Activated CD4-positive, alpha-beta T cell treated with anti-CD3 and anti-CD28 coated beads for 36 hours (primary cell): ENCODE data around the gene PPP3R1. TPM values are rescaled to one million over a fixed set of nuclear protein-coding genes. Genes with fewer than 3 reads are reported as not detected.

Experiments used
- ATAC-seq: fragments of 200-7000 bp; cut with Tn5 transposase; one replicate; pipeline ENCODE4 v1.10.0; 2021; ENCODE audit warnings: mild to moderate bottlenecking, moderate library complexity
- CTCF ChIA-PET: fragments of 350-600 bp; sonication (Branson Sonifier 250); formaldehyde crosslinking; loops from one replicate; lab custom pipeline; 2021; ENCODE audit warnings: antibody characterized with exemption; lab: Charles Lee
- POLR2A ChIA-PET: fragments of 350-600 bp; sonication (Branson Sonifier 250); formaldehyde crosslinking; loops from one replicate; lab custom pipeline; 2021; ENCODE audit warnings: antibody characterized with exemption, inconsistent platforms; lab: Charles Lee
- DNase-seq: peaks from one replicate; pipeline ENCODE4 v3.0.0-alpha.2; 2020
- H3K27ac Mint-ChIP-seq: one replicate; pipeline ENCODE4 v1.8.0; 2021; ENCODE audit warnings: mixed read lengths
- H3K27me3 Mint-ChIP-seq: one replicate; pipeline ENCODE4 v1.8.0; 2021; ENCODE audit warnings: mixed read lengths
- H3K36me3 Mint-ChIP-seq: one replicate; pipeline ENCODE4 v1.8.0; 2021; ENCODE audit warnings: low read depth, mixed read lengths
- H3K4me1 Mint-ChIP-seq: one replicate; pipeline ENCODE4 v1.8.0; 2021; ENCODE audit warnings: mixed read lengths
- H3K4me3 Mint-ChIP-seq: one replicate; pipeline ENCODE4 v1.8.0; 2021; ENCODE audit warnings: mild to moderate bottlenecking, moderate library complexity, mixed read lengths
- H3K9me3 Mint-ChIP-seq: one replicate; pipeline ENCODE4 v1.8.0; 2021; ENCODE audit warnings: low read depth, mixed read lengths
- intact Hi-C, 2 experiments: fragments of 100-400 bp; cut with DNase I in 1 of 2; cut with micrococcal nuclease in 1 of 2; formaldehyde crosslinking; loops; one replicate each; pipeline versions ENCODE4 v1.14.2 to v1.15.1; 2022 to 2024; cut with DNase I, micrococcal nuclease
- total RNA-seq, 2 experiments: library from RNA; stranded (reverse); gene quantifications; one replicate each; pipeline ENCODE4 v1.2.3, GENCODE V29; 2021

The PPP3R1 gene
- total RNA-seq, 2 experiments from 2014 or later = 75.1 to 82.4 TPM

DNA sequence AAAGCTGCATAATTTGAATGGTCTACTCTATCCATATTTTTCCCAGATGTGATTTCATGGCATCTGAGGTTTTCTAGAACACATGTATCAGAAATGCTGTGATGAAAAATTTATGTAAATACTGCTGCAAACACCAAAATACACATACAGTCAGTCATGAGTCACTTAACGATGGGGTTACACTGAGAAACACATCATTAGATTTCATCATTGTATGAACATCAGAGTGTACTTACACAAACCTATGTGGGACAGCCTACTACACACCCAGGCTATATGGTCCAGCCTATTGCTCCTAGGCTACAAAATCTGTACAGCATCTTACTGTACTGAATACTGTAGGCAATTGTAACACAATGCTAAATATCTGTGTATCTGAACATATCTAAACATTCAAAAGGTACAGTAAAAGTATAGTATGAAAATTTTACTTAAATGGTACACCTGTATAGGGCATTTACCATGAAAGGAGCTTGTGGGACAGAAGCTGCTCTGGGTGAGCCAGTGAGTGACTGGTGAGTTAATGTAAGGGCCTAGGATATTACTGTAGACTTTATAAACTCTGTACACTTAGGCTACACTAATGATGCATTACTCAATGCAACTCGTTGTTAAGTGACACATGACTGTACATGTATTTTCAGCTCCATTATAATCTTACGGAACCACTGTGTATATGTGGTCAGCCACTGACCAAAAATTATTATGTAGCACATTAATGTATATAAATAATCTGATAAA, 61.2 kb downstream of the PPP3R1 start:
- intact Hi-C loops = loop anchor here (2.0 to 5.0 kb wide), 3 partner anchors 34 to 62 kb away; partner anchors contain the start of genes PPP3R1 (in 2 of the 2) and PNO1 (in 1 of the 2)
- CTCF ChIA-PET = interaction anchor here (1.2 kb wide), 1 partner anchor 39 kb away, joined by 3 read pairs; no protein-coding TSS in a partner anchor
- Mint-ChIP-seq H3K36me3 (peaks cover 4% of the 10 kb centered on the region), H3K4me1 (peaks cover 61% of the 10 kb centered on the region), H3K9me3 (no peaks in the 10 kb centered on the region), H3K27ac (peak overlapping the region; percentile 76), H3K4me3 (no peak overlapping the region), H3K27me3 (no peaks in the 10 kb centered on the region)
- DNase-seq = no peak
- POLR2A ChIA-PET = interaction anchor here (0.6 kb wide), 1 partner anchor 34 kb away, joined by 5 read pairs; no protein-coding TSS in a partner anchor
- ATAC-seq = peak; percentile 89

DNA sequence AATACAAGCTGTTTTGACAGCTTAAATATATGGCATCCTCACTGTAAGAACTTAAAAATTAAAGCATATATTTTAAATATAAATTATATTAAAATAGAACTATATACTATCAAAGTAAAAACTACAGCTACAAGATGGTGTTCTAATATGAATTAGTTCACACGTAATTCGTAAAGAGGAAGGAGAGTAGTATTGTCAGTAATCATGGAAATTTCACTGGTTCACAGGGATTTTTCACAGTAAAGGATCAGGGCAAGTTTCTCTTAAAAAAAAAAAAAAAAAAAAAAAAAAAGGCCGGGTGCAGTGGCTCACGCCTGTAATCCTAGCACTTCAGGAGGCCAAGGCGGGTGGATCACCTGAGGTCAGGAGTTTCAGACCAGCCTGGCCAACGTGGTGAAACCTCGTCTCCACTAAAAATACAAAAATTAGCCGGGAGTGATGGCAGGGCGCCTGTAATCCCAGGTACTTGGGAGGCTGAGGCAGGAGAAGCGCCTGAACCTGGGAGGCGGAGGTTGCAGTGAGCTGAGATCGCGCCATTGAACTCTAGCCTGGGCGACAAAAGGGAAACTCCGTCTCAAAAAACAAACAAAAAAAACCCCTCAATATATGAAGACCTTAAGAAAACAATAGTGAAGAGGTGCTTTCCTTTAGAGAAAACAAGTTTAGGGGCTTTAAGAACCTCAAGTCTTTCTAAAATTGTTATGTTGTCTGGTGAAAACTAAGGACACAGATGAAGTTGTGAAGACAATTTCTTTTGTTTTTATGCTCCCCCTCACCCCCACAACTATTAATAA, 62.1 kb downstream of the PPP3R1 start:
- Mint-ChIP-seq H3K27me3 (no peaks in the 10 kb centered on the region), H3K4me1 (peaks cover 53% of the 10 kb centered on the region), H3K27ac (peak overlapping the region; percentile 76), H3K36me3 (peaks cover 8% of the 10 kb centered on the region), H3K4me3 (no peak overlapping the region), H3K9me3 (no peaks in the 10 kb centered on the region)
- CTCF ChIA-PET = interaction anchor here (0.7 to 2.2 kb wide), 6 partner anchors 10 to 65 kb away, joined by 3 to 7 read pairs (median 3); no protein-coding TSS in a partner anchor
- intact Hi-C loops = loop anchor here (2.0 to 5.0 kb wide), 3 partner anchors 33 to 63 kb away; partner anchors contain the start of genes PPP3R1 (in 2 of the 2) and PNO1 (in 1 of the 2)
- POLR2A ChIA-PET = interaction anchor here (0.7 to 1.6 kb wide), 2 partner anchors 54 to 63 kb away, joined by 3 read pairs; partner anchors contain the start of gene PPP3R1
- ATAC-seq (no peak), DNase-seq (no peak)

DNA sequence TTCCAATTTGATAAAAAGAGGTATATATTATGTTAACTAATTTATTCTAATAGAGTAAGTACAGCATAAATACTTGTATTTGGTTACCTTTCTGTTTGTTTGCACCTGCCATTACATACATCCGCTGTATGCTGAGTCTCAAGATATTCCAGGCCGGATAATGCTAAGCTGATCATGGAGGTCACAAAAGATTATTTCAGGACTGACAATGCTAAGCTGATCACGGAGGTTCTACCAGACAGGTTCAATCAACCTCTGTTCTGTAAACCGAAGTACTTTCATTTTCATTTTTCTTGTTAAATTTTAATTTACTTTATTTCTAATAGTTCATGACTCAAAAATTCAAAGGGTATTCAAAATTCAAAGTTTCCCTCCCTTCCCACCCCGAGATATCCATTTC, 63.5 kb downstream of the PPP3R1 start:
- CTCF ChIA-PET = interaction anchor here (0.5 to 2.2 kb wide), 8 partner anchors 9 to 308 kb away, joined by 3 to 10 read pairs (median 6); no protein-coding TSS in a partner anchor
- peaks cover 46% of the 10 kb centered on the region for H3K4me1 Mint-ChIP-seq
- ATAC-seq = no peak
- H3K27ac Mint-ChIP-seq = no peak overlapping the region
- DNase-seq = no peak
- H3K4me3 Mint-ChIP-seq = no peak overlapping the region
- H3K36me3 Mint-ChIP-seq = peaks cover 14% of the 10 kb centered on the region
- no peaks in the 10 kb centered on the region for H3K27me3 Mint-ChIP-seq
- no peaks in the 10 kb centered on the region for H3K9me3 Mint-ChIP-seq
- POLR2A ChIA-PET = interaction anchor here (0.7 to 1.6 kb wide), 2 partner anchors 34 to 64 kb away, joined by 3 read pairs; partner anchors contain the start of gene PPP3R1
- intact Hi-C loops = no loop called here

DNA sequence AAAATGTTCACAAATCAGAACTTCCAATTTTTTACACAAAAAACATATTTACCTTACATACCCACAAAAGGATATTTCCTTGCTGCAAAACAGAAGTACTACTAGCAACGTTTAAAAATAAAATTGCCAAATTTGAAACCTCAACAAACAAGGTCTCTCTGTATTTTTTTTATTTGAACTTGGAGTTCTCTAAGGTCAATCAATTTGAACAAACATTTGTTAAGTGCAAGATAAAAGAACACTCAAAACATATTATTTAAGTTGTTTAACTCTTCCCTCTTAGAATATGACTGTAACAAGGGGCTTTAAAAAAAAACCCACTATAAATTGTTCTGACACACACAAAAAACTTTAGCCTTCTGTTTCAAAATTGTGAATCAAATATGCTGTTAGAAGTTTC, 65.0 kb downstream of the PPP3R1 start:
- Mint-ChIP-seq H3K4me3 (no peak overlapping the region), H3K36me3 (peaks cover 18% of the 10 kb centered on the region), H3K27me3 (no peaks in the 10 kb centered on the region), H3K9me3 (no peaks in the 10 kb centered on the region), H3K27ac (no peak overlapping the region), H3K4me1 (peaks cover 33% of the 10 kb centered on the region)
- CTCF ChIA-PET = interaction anchor here (2.1 to 4.5 kb wide), 2 partner anchors 14 to 19 kb away, joined by 10 to 31 read pairs; no protein-coding TSS in a partner anchor
- intact Hi-C loops = no loop called here
- DNase-seq (no peak), ATAC-seq (no peak)
- POLR2A ChIA-PET = no interaction called here

DNA sequence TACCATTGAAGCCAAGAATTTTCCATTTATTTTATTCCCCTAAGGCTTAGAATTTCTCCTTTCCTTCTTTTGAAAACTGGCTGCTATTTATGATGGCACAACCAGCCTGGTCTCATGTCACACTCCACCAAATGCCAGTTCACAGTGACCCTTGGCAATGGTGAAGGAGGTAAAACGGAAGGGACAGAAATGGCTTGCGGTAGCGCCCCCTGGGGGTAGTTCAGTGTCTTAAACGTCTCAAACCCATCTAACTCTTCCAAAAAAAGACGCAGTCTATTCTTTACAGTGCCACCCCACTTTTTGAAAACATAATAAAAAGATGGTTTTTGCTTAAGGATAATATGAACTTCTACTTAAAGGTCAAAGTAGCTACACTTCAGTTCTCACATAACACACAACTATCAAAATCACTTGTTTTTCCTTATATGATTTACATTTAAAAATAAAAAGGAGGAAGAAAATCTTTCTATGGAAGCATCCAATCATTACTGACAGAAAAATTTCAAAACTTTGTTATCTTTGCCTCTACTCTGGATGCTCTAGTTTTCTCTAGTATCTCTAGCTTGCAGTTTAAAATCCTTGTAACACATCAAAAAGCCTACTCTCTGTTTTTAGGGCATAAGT, 66.7 kb downstream of the PPP3R1 start:
- ChIA-PET POLR2A (no interaction called here), CTCF (interaction anchor here (0.7 to 4.5 kb wide), 24 partner anchors 8 to 68 kb away, joined by 3 to 31 read pairs (median 5); a partner anchor contains a TSS)
- DNase-seq = peak; percentile 81
- no peaks in the 10 kb centered on the region for H3K27me3 Mint-ChIP-seq
- ATAC-seq = peak; percentile 51
- intact Hi-C loops = loop anchor here (1.0 to 2.0 kb wide), 2 partner anchors 63 kb away; no protein-coding TSS in a partner anchor
- H3K9me3 Mint-ChIP-seq = no peaks in the 10 kb centered on the region
- no peak overlapping the region for H3K27ac Mint-ChIP-seq
- peaks cover 20% of the 10 kb centered on the region for H3K4me1 Mint-ChIP-seq
- no peak overlapping the region for H3K4me3 Mint-ChIP-seq
- H3K36me3 Mint-ChIP-seq = peaks cover 29% of the 10 kb centered on the region

DNA sequence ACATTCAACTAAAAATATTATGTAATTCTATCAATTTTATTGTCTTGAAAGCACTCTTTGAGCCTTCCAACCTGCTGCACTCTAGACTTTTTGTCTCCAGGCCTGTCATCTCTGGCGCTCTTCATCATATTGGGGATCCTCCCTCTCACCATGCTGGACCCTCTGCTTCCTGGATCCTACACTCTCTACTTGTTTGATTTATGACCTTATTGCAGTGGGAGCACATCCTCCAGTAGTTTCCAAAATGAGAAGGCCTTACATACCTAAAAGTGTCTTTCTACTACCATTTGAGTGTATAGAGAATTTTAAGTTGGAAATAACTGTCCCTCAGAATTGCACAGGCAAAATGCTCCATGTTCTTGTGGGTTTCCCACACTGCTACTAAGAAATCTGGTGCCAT, 69.4 kb downstream of the PPP3R1 start:
- H3K9me3 Mint-ChIP-seq = no peaks in the 10 kb centered on the region
- peaks cover 2% of the 10 kb centered on the region for H3K4me1 Mint-ChIP-seq
- intact Hi-C loops = no loop called here
- no peak overlapping the region for H3K4me3 Mint-ChIP-seq
- ATAC-seq = no peak
- DNase-seq = no peak
- ChIA-PET POLR2A (no interaction called here), CTCF (interaction anchor here (2.1 to 4.5 kb wide), 3 partner anchors 12 to 68 kb away, joined by 4 to 31 read pairs (median 29); no protein-coding TSS in a partner anchor)
- H3K27me3 Mint-ChIP-seq = no peaks in the 10 kb centered on the region
- H3K36me3 Mint-ChIP-seq = peaks cover 36% of the 10 kb centered on the region
- H3K27ac Mint-ChIP-seq = no peak overlapping the region

DNA sequence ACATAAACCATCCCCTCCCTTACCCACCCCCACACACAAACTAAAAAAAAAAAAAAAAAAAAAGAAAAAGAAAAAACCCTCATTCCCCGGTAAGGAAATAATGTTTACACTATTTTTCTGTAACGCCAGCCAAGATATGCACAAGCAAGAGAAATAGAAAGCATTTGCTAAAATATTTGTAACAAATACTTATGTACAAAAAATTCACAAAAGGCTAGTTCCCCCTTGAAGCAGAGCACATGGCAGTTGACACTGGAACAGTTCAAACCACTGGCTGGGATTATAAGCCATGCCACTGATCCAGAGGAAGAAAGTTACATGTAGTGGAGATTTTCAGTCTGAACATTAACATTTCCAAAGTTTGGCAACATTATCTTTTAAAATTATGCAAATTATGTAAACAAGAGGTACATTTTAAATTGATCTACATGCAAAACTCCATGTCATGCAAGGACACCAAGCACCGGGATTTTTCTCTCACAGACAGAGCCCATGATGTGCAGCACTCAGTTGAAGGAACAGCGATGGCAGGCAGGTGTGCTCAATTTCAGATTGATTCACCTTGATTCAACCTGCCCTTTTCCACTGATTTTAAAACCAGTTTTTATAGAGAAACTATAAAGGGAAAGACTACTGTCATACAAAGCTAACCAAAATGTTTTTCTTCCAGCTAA, 73.2 kb downstream of the PPP3R1 start:
- DNase-seq = no peak
- Mint-ChIP-seq H3K27me3 (no peaks in the 10 kb centered on the region), H3K4me3 (no peak overlapping the region), H3K9me3 (no peaks in the 10 kb centered on the region), H3K36me3 (peaks cover 34% of the 10 kb centered on the region), H3K4me1 (peaks cover 3% of the 10 kb centered on the region), H3K27ac (no peak overlapping the region)
- POLR2A ChIA-PET = no interaction called here
- no peak for ATAC-seq
- CTCF ChIA-PET = interaction anchor here (0.6 to 0.9 kb wide), 4 partner anchors 9 to 11 kb away, joined by 3 to 6 read pairs (median 4); no protein-coding TSS in a partner anchor
- intact Hi-C loops = no loop called here

DNA sequence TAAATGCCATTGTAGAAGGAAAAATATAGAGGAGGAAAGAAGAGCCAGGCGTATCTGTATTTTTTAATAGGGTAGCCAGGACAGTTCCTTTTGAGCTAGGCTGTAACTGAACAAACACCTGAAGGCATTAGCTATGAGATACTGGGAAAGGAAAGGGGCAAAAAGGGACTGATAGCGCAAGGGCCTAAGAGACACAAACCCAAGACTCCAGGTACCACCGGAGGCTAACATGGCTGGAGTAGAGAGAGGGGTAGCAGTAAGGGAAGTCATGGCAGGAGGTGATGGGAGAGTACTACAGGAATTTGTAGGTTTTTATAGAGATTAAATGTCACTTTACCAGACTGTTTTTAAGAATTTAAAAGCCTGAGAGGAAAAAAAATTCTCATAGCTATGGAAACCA, 73.9 kb downstream of the PPP3R1 start:
- CTCF ChIA-PET = interaction anchor here (0.8 to 1.4 kb wide), 5 partner anchors 8 to 77 kb away, joined by 3 to 6 read pairs (median 4); no protein-coding TSS in a partner anchor

DNA sequence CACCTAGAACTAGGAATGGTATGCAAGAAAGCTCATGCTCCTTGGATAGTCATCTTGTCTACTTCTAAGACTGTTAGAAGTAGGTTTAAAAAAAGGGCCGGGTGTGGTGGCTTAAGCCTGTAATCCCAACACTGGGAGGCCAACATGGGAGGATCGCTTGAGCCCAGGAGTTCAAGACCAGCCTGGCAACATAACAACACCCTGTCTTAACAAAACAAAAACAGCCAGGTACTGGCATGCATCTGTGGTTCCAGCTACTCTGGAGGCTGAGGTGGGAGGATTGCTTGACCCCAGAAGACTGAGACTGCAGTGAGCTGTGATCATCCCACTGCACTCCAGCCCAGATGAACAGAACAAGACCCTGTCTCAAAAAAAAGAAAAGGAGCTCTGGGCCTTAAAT, 74.8 kb downstream of the PPP3R1 start:
- no peak overlapping the region for H3K4me3 Mint-ChIP-seq
- H3K36me3 Mint-ChIP-seq = peaks cover 40% of the 10 kb centered on the region
- ATAC-seq (no peak), DNase-seq (no peak)
- H3K27me3 Mint-ChIP-seq = no peaks in the 10 kb centered on the region
- POLR2A ChIA-PET = interaction anchor here (0.5 kb wide), 1 partner anchor 211 kb away, joined by 4 read pairs; no protein-coding TSS in a partner anchor
- intact Hi-C loops = no loop called here
- H3K27ac Mint-ChIP-seq = peak overlapping the region; percentile 69
- H3K4me1 Mint-ChIP-seq = peaks cover 8% of the 10 kb centered on the region
- no peaks in the 10 kb centered on the region for H3K9me3 Mint-ChIP-seq
- CTCF ChIA-PET = interaction anchor here (0.6 to 1.4 kb wide), 5 partner anchors 9 to 717 kb away, joined by 3 to 6 read pairs (median 3); no protein-coding TSS in a partner anchor

More for the DNA sequence above, 73.9 kb downstream of the PPP3R1 start:
- ATAC-seq (no peak), DNase-seq (no peak)
- Mint-ChIP-seq H3K36me3 (peaks cover 40% of the 10 kb centered on the region), H3K4me1 (peaks cover 3% of the 10 kb centered on the region), H3K27me3 (no peaks in the 10 kb centered on the region), H3K4me3 (no peak overlapping the region), H3K27ac (no peak overlapping the region), H3K9me3 (no peaks in the 10 kb centered on the region)
- intact Hi-C loops = no loop called here
- POLR2A ChIA-PET = interaction anchor here (0.6 kb wide), 1 partner anchor 15 kb away, joined by 3 read pairs; no protein-coding TSS in a partner anchor

DNA sequence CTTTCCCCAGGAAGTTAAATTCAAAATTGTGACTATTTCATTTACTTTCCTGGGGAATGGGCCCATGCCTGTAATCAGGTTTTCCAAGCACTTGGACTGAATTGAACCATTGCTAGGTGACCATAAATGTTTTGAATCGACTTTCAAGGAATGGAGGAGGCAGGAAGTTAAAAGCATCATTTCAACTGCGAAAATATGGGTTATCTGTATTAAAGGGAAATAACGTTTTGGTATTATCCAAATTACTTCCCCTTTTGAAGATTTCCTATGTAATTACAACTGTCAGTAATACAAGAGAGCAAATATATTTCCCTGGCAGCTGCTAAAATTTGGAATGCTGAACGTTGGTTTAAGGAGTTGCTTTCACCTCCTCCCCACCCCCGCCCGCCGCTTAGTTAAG, 75.7 kb downstream of the PPP3R1 start:
- Mint-ChIP-seq H3K9me3 (no peaks in the 10 kb centered on the region), H3K27ac (no peak overlapping the region), H3K27me3 (no peaks in the 10 kb centered on the region), H3K4me3 (no peak overlapping the region), H3K36me3 (peaks cover 36% of the 10 kb centered on the region), H3K4me1 (peaks cover 8% of the 10 kb centered on the region)
- ATAC-seq (no peak), DNase-seq (no peak)
- POLR2A ChIA-PET = no interaction called here
- intact Hi-C loops = no loop called here
- CTCF ChIA-PET = interaction anchor here (1.6 kb wide), 1 partner anchor 24 kb away, joined by 5 read pairs; no protein-coding TSS in a partner anchor
